T-helper 1 cell treated with Interleukin-12 subunit alpha and Interleukin-12 subunit beta and Interleukin-4 antibody, amounts not matched to agents 30 ng/mL and 1 ng/mL, for 36 hours (primary cell): ENCODE results near the gene FAM200B. TPM values are rescaled to one million over a fixed set of nuclear protein-coding genes. Genes with fewer than 3 reads are reported as not detected.

ENCODE experiments used
- intact Hi-C: fragments of 100-400 bp; cut with micrococcal nuclease; formaldehyde crosslinking; loops from one replicate; pipeline ENCODE4 v1.15.1; 2024
- total RNA-seq: library from RNA; stranded (reverse); gene quantifications from 2 replicates; pipeline ENCODE4 v1.2.3, GENCODE V29; 2022

Gene FAM200B
- 8.8 and 11.3 TPM in 2 replicates for total RNA-seq

DNA sequence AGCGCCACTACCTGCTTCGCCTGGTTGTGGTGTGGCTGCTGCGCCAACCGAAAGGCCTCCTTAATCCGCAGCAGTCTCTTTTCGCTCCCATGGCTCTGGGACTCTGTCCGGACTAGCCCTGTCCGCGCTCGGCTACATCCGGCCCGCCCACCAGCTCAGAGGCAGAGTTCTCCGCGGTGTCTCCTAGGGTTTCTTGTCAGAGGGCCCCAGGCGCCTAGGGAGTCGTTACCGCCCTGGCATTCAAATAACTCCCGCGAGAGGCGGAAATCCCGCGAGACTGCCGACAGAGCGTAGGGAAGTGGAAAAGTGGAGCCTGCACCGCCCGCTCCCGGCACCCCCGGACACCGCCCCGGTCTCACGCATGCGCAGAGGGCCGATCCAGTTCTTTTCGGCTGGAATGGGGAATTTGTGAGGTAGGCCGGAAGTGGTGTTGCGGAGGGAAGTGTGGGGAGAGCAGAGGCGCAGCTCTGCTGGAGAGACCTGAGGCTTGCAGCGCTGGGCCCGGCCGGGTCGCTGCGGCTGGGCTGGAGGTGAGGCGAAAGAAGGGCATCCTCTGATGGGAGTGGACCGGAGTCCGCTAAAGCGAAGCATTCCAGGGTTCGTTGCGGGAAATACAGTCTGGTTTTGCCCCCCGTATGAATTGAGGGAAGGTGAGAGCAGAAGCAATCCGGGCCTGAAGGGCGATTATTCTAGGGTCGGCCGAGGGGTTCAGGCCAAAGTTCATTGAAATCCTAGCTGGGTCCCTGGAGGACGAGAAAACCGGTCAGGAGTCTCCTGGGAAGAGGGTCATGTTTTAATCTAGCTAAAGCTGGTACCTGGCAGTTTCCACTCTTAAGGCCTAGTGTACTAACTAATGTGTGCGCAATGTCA is at the start of gene FAM200B:
TSS of gene FAM200B (plus strand) at position 456 of the 870 bp plus-strand sequence. CDS start 5,151 bp downstream, outside the sequence.
- intact Hi-C loops, result loop anchor here (1.0 to 5.0 kb wide), 12 partner anchors 21 to 1895 kb away; partner anchors contain the start of genes BST1, CPEB2, FBXL5 and LAP3

DNA sequence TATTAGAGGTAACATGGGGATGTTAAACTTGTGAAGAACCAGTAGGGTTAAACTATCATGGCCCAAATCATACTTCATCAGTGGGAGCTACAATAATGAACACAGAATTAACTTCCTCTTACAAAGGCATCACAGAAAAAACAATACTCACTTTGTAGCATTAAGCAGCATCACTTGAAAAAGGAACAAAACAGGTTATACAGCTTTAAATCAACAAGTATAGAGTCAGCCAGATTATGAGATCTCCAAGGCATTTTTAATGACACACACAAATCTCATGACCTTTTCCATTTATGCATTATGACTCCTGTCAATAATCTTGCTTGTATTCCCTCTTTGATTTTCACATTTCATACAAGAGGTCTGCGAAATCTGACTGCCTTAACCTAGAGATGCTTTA is 44.8 kb upstream of the FAM200B start:
- intact Hi-C loops, result no loop called here

DNA sequence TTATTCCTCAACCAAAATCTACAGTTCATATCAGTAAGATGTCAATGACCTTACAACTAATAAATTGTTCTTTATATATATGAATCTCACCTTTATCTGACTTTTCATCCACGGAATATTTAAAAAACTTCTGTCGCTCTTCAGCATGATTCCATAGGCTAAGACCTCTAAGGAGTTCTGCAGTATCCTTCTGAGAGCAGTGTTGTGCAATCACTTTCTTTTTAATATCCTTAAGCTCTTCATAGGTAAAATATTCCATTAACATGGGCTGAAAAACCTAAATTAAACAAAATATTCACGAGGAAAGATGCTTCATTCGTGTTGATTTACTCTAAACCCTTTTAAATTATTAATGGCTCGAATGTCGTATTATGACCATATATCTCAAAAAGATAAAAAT is 43.2 kb upstream of the FAM200B start:
- intact Hi-C loops, result no loop called here

DNA sequence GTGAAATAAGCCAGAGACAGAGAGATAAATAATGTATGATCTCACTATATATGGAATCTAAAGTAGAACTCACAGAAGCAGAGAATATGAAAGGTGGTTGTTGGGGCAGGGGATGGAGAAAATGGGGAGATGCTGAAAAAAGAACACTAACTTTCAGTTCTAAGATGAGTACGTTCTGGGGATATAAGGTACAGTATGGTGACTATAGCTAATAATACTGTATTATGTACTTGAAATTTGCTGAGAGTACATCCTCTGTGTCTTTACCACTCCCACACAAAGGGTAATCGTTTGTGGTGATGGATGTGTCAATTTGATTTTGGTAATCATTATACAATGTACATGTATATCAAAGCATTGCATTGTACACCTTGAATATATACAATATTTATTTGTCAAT is 33.0 kb upstream of the FAM200B start:
- intact Hi-C loops, result loop anchor here (2.0 kb wide), 1 partner anchor 724 kb away; no protein-coding TSS in a partner anchor

DNA sequence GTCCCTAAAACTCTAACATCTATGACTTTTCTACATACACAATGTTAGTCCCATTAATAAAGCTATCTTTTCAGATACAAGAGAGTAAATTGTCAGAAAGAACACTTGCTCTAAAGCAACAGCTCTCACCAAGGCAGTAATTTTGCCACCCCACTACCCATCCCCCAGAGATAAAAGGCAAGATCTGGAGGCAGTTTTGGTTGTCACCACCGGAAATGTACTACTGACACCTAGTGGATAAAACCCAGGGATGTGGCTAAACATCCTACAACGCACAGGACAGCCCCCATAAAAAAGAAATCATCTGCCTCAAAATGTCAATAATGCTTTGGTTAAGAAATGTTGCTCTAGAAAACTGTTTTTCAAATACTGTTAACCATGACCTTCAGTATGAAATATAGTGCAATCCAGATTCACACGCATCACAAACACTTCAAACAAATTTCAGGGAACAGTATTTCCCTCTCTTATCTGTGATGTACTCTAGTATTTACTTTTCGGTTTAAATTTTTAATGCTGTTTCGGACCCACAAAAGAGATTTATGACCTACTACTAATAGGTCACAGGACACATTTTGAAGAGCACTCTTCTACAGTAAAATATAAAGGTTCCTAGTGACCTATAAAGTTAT is 31.6 kb upstream of the FAM200B start:
- intact Hi-C loops, result loop anchor here (1.0 to 5.0 kb wide), 9 partner anchors 31 to 1993 kb away; partner anchors contain the start of gene FAM200B

DNA sequence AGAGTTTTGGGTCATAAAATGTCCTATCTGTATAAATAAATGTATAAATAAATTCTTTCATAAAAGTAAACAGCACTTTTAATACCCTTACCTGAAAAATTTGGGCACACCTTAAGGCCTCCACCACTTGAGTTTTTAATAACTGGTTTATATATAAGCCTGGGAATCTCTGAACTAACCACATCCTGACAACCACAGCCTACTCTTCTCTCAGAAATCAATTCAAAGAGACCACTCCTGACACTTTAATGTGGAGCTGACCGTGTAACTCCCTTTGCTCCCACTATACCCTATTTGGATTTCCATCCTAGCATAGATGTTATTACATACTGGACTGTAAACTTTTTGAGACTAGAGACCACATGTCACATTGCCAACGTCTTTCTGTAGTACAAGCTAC is 30.0 kb upstream of the FAM200B start:
- intact Hi-C loops, result loop anchor here (2.0 to 5.0 kb wide), 2 partner anchors 51 to 1994 kb away; partner anchors contain the start of gene BST1

DNA sequence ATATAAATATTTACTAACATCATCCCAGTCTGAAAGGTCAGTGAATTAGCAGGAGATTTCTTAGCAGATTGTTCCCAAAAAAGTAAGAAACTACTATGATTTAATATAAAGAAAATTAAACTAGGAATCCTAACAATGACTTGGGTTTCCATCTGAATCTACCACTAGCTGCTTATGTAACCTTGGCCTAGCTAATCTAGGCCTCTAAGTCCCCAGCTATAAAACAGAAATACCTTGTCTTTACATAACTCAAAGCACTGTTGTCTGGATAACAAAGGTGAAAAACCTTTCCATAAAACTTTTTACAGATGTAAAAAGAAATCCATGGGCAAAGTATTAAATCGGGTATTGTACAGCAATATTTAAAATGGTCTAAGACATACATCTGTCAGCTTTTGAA is 29.4 kb upstream of the FAM200B start:
- intact Hi-C loops, result loop anchor here (2.0 to 5.0 kb wide), 2 partner anchors 51 to 1995 kb away; partner anchors contain the start of gene BST1

DNA sequence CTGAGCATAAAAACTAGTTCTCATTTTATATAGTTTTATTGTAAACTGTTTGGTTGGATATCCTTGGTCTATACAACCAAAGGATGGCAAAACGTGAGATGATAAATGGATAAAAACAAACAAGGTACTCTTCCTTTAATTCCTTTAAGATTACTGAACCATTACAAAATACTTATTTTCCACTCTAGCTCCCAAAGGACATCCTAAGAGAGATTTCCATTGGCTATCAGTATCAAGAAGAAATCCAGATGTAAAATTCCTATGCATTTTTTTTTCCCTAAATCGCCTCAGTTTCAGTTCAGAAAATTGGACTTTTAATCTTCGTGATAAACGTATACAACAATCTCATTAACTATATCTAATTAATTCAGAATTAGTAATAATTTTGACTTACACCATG is 28.8 kb upstream of the FAM200B start:
- intact Hi-C loops, result loop anchor here (2.0 to 5.0 kb wide), 2 partner anchors 50 to 1996 kb away; partner anchors contain the start of gene BST1

DNA sequence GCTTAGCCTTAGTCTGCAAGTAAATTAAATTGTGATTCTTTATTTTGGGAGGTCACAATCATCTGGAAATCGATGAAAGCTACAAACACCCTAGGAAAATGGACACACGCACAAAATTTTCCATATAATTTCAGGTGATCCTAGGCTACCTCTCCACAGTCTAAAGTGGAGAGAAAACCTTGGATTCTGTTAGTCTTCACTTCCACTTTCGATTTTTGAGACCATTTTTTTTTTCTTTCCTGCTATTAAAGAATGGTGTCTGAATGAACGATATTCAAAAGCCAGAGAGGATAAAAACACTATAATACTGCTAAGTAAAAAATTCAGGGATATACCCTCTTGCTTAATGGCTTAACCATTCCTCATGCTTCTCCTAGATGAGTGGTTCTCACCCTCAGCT is 28.2 kb upstream of the FAM200B start:
- intact Hi-C loops, result loop anchor here (2.0 to 5.0 kb wide), 2 partner anchors 49 to 1996 kb away; partner anchors contain the start of gene BST1

DNA sequence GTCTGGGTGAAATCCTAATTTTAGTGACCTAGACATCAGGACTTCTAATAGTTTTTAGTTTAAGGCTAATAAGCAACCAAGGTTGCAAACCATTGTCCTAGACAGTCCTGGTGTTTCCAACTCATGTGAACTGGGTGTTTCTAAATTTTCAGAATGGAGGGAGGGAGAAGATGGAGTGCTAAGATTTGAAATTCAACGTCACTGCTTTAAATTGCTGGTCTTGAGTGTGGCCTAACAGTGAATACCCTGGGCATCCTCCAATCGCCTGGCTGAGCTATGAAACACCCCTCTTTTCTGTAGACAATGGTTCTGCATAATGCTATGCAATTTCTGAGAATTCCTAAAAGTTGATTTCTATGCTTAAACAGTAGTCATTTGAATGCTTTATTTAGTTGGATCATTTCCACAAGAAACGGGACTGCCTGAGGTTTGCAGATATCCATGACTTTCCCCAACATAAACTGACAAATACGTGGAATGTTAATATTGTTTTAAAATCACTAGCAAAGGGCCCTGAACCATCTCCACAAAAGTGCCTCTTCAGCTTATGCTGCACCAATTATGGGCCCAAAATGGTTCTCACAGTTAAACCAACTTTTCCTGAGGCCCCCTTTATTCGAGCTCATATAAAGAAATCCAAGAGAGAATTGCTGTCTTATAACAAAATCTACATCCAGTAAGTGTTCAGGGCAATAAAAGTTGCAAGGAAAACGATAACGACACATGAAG is 27.6 kb upstream of the FAM200B start:
- intact Hi-C loops, result loop anchor here (2.0 to 5.0 kb wide), 3 partner anchors 49 to 1997 kb away; partner anchors contain the start of genes BST1 and CD38

DNA sequence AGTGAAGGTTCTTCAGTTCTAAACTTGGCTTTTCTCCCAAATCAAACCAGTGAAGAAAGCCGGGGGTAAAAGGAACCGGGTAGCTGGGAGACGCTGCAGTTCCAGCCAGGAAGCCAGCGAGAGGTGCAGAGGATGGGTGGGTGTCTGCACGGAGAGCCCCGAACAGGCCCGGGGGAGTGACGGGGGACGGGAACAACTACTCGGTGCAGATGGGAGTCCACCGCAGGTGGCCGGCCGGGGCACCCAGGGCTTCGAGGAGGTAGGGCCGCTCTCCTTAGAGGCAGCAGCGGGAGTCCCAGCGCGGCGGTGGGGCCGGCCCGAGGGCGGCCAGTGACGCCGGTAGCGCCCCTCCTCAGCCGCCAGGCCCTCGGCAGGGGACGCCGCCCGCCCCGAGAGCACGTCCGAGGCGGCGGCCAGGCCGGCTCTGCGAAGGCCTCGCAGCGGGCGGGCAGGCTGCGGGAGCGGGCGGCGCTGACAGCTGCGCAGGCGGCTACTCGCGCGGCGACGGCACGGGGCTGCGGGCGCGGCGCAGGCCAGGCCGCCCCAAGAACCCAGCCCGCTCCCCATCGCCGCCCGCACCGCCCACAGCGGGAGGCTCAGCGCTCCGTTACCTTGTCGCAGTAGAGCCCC is 26.9 kb upstream of the FAM200B start:
- intact Hi-C loops, result loop anchor here (1.0 to 5.0 kb wide), 6 partner anchors 27 to 1997 kb away; partner anchors contain the start of genes CD38, CPEB2, FAM200B and TAPT1

DNA sequence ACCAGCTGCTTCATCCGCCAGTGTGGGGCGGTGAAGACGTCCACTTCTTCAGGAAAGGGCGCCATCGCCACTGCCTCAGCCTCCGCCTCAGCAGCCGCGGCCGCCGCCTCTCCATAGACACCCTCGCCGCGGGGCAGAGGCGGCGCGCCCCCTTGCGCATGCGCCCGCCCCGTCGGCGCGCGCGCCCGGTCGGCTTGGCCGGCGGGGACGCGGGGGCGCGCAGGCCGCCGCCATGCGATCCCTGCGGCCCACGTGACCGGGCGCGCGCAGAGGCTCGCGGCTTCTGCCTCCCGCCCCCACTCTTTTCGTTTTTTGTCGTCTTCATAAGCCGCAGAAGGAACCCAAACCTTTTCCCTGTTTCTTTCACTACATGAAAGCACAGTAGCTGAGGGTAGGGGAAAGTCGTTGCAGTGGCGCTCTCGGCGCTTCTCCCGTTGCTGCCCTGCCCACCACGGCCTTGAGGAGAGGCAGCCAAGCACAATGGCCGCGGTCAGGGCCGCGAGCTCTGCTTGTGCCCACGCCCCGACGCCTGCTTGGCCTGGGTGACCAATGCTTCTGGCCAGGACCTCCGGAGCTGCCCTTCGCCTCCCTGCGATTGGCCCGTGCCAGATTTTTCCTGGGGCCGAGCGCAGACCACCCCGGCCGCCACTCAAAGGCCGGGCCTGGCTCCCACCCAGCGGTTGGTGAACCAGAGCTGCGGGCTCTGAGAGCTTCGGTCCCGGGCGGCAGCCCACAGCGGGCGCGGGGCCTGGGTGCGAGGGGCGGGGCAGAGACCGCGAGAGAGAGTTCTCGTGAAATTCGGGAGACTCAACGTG is 26.2 kb upstream of the FAM200B start, which contains the start of gene FBXL5:
TSS of gene FBXL5 (minus strand) at position 135 of the 815 bp plus-strand sequence. CDS start at position 65, 70 bp downstream.
- intact Hi-C loops, result loop anchor here (1.0 to 2.0 kb wide), 5 partner anchors 26 to 653 kb away; partner anchors contain the start of genes CD38, CPEB2, FAM200B and TAPT1

DNA sequence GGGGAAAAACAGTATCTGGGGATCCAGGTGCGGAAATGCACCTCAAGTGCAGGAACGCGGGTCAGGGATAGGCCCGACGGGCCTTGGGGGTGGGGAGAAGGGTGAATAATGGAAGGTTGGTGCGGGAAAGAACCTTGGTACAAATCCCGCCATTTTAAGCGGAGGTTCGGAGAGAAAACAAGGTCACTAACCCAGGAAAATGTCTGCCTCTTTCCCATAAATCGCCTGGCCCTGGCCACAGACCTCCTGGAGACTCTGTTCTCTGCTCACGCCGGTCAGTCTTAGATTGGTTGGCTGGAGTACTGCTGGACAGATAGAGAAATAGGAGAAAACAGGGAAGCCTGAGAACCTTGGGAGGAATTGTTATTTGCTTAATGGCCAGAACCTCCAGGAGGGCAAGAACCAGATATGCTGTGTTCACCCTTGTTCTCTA is 25.6 kb upstream of the FAM200B start:
- intact Hi-C loops, result no loop called here

DNA sequence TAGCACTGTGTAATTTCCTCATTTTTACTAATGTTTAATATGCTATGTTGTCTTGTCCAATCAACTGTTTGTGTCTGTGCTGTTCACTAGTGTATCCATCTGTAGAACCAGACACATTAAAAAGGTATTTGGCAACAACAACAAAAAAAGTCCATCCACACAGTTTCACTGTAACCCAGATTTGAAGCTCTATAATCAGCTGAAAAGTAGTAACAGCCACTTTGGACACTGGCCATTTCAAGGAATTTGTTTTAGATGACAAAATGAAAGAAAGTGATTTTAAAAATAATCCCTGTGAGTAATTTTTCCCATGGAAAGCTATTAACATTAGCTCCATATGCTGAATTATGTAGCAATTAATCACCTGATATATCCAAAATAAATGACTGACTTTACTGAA is 24.3 kb upstream of the FAM200B start:
- intact Hi-C loops, result no loop called here

DNA sequence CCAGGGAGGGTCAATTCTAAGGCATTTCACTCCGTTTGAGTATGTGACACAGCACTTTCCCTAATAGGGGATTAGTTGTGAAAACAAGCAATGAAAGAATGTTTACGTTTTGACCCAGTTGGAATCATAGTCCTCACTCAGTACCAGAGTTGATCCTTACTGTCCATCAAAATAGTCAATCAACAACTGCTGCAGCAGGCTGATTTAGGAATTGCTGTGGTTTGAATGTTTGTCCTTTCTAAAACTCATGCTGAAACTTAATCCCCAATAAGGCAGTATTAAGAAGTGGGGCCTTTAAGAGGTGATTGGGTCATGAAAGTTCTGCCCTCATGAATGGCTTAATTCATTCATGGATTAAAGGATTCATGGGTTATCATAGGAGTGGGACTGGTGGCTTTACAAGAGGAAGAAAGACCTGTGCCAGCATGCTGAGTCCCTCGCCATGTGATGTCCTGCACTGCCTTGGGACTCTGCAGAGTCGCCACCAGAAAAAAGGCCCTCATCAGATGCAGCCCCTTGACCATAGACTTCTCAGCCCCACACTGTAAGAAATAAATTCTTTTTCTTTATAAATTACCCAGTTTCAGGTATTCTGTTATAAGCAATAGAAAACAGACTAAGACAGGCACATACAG is 23.4 kb upstream of the FAM200B start:
- intact Hi-C loops, result no loop called here

DNA sequence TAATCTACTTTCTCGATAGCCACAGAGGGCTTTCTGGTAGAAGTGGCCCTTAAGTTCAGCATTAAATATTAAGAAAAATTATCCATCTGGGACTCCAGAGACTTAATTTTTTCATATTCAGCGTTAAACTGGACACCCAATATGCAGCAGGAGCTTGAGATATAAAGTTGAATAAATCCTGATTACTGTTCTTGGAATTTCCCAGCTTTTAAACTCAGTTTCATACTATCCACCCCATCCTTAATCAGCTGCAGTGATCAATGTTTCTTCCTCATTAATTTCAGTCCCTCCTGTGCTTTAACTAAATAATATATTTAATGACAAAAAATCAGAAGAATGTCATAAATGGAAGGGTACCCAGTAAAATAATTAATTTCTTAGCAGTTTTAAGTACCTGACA is 22.8 kb upstream of the FAM200B start:
- intact Hi-C loops, result no loop called here

DNA sequence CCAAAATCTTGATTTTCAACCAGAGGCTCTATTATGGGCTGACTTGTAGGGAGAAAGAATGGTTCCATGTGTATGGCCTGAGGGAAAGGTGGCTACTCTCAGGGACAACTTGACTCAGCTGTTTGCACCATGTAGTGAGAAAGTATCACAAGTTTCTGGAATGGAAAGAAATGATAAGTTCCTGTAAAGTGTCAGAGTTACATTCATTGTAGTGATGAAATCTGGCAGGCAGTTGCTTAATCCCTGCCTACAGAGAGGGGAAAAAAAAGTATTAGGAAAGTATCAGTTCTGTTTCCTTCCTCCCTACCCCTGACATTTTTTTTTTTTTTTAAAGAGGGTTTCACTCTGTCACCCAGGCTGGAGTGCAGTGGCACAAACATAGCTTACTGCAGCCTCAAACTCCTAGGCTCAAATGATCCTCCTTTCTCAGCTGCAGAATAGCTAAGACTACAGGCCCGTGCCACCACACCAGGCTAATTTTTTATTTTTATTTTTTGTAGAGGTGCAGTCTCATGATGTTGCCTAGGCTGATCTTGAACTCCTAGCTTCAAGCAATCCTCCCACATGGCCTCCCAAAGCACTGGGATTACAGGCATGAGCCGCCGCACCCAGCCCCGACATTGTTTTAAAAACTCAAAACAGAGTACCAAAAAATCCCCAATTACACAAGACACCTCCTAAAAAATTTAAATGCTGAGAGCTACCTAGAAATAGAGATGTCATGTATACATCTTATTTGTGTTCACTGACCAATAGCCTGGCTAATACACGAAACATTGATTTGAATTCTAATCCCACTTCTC is 21.7 kb upstream of the FAM200B start:
- intact Hi-C loops, result no loop called here

DNA sequence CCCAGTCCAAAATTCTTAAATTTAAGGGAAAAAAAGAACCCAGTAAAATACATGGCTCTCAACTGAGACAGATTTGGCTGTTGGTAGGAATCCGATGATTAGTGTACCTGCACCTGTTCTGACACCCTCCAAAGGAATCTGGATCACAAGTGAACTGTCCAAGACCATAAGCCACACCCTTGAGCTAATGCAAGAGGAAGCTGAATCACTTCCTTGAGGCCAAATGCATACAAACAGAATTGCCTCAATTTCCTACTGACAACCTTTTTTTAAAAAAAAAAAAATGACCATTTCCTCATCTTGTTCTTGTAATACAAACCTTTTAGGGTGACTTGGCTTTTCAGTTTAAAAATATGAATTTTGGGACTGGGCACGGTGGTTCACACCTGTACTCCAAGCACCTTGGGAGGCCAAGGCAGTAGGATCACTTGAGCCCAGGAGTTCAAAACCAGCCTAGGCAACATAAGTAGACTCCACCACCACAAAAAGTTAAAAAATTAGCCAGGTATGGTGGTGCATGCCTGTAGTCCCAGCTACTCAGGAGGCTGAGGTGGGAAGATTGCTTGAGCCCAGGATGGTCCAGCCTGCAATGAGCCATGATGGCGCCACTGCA is 15.8 kb upstream of the FAM200B start:
- intact Hi-C loops, result no loop called here
